Fibroblast of skin of left quadriceps (primary cell): Measurements from ENCODE around the gene S1PR2.
"Not testable (repeated sequence)": the region's sequence is repeated elsewhere in the genome, so short reads cannot be mapped to it uniquely, and the experiment has no call there.

Experiments used
- DNase-seq, 2 experiments: peaks; one replicate each; pipeline ENCODE4 v3.0.0-alpha.2; 2013; ENCODE audit warnings: low read depth in 2 of 2

Gene S1PR2

GRCh38 chr19:10191347-10191746 lies 39.8 kb downstream of the S1PR2 start:
- peak; percentile 34 to 40 for DNase-seq

GRCh38 chr19:10190026-10190425 lies 41.1 kb downstream of the S1PR2 start:
- no peak for DNase-seq

- no peak for DNase-seq
Observed at GRCh38 chr19:10189616-10190015, 41.5 kb downstream of the S1PR2 start.

- DNase-seq: no peak
Observed at GRCh38 chr19:10187315-10187714, 43.8 kb downstream of the S1PR2 start.

- DNase-seq: no peak
Observed at GRCh38 chr19:10184636-10185035, 46.5 kb downstream of the S1PR2 start.

- no peak for DNase-seq
Observed at GRCh38 chr19:10183926-10184325, 47.2 kb downstream of the S1PR2 start.

- no peak for DNase-seq
Observed at GRCh38 chr19:10182847-10183246, 48.3 kb downstream of the S1PR2 start.

GRCh38 chr19:10182076-10182475 lies 49.1 kb downstream of the S1PR2 start:
- DNase-seq: no peak

- DNase-seq: no peak
Observed at GRCh38 chr19:10180459-10180858, 50.7 kb downstream of the S1PR2 start.

- DNase-seq: not testable (repeated sequence)
Observed at GRCh38 chr19:10180024-10180423, 51.1 kb downstream of the S1PR2 start.

GRCh38 chr19:10173527-10173926 lies 57.6 kb downstream of the S1PR2 start:
- no peak for DNase-seq
